ENCODE data around the gene ALDH3A1.

DNA sequence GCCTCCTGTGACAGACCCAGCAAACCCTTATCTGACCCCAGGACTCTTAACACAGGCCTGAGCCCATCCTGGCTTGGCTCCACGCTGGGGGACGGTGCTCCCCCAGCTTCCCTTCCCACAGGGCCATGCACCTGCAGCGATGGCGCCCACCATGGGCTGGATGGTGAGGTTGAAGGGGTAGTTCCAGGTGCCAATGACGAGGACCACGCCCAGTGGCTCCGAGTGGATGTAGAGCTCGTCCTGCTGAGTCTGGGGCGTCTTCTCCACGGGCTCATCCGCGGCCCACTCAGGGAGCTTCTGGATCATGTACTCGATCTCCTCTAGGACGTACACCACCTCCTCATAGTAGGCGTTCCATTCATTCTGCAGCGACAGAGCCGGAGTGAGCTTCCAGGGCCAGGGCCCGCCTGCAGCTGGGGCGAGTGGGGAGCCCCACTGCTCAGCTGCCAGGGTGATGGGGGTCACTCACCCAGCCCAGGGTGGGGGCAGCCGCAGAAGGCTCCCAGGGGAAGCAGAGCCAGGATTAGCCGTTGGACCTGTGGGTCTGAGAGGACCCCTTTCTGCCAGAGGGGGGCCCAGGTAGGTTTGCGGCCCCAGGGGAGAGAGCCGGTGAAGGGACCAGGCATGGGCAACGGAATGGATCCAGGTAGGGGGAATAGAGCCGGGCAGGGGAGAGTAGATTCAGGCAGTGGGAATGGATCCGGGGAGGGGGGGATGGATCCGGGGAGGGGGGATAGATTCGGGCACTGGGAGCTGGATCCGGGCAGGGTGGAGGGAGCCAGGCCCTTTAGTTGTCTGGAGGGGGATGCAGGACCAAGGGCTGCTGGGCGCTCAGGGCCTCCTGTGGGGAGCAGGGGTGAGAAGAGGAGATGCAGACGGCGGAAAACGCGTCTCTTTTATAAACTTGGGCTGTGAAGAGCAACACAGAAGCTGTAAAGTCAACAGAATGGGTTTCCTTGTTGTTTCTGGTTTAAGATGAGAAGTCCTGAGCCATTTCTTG lies 4.7 kb downstream of the ALDH3A1 start:
- no peak for TF ChIP-seq ESRRA (IDR thresholded peaks at IDR 0.05; ENCODE audit: low read length)
- TF ChIP-seq POLR2AphosphoS5 (IDR thresholded peaks at IDR 0.05; ENCODE audit: low read length) = no peak

All from GM12878 (cell line).